Endothelial cell of umbilical vein (primary cell): ENCODE data around the gene DCAF12. TPM values are rescaled to one million over a fixed set of nuclear protein-coding genes. Genes with fewer than 3 reads are reported as not detected.

Source experiments
- BruUV-seq: library from RNA; stranded (reverse); fragments of 400-500 nt; replicated peaks from 2 replicates; lab custom pipeline; 2021; lab: Mats Ljungman, UMichigan
- CTCF ChIA-PET: fragments of 300-600, 350-600 bp; sonication (Branson Sonifier 250); formaldehyde crosslinking; loops from one replicate; lab custom pipeline; 2021; ENCODE audit warnings: antibody characterized with exemption, inconsistent platforms; lab: Charles Lee
- POLR2A ChIA-PET: fragments of 300-600, 350-600 bp; sonication (Branson Sonifier 250); formaldehyde crosslinking; loops from one replicate; lab custom pipeline; 2021; ENCODE audit warnings: antibody characterized with exemption, inconsistent platforms; lab: Charles Lee
- DNase-seq: peaks from one replicate; pipeline ENCODE4 v3.0.0-alpha.2; 2011; ENCODE audit warnings: low read depth, low spot score
- FAIRE-seq: peaks from 2 replicates; lab custom pipeline; 2011; peaks lifted over from hg19 to GRCh38; lab: Jason Lieb, UNC
- H2AFZ ChIP-seq: 2 replicates; pipeline ENCODE4 v1.6.0; 2012; ENCODE audit warnings: low read depth, low read length, control low read depth, inconsistent platforms
- H3K27ac ChIP-seq: 2 replicates; pipeline ENCODE4 v1.5.1; 2011; ENCODE audit warnings: low read depth, mild to moderate bottlenecking, control low read depth, low read length, moderate library complexity; ENCODE audit not compliant: insufficient read depth
- H3K27me3 ChIP-seq, 2 experiments: 2 replicates each; pipeline versions ENCODE4 v1.6.0 to v1.6.1; 2011; ENCODE audit warnings: low read length in 2 of 2, mixed read lengths in 1 of 2; ENCODE audit not compliant: control insufficient read depth in 2 of 2, insufficient read depth in 2 of 2
- H3K36me3 ChIP-seq, 2 experiments: 2 replicates in 1 of 2; 3 replicates in 1 of 2; pipeline ENCODE4 v1.5.1; 2011; ENCODE audit warnings: low read length in 2 of 2, mild to moderate bottlenecking in 1 of 2, moderate library complexity in 1 of 2; ENCODE audit not compliant: control insufficient read depth in 2 of 2, insufficient read depth in 2 of 2; ENCODE audit errors: extremely low read depth in 1 of 2
- H3K4me1 ChIP-seq: 3 replicates; pipeline ENCODE4 v1.5.1; 2011; ENCODE audit warnings: mild to moderate bottlenecking, low read length; ENCODE audit not compliant: control insufficient read depth, insufficient read depth; ENCODE audit errors: extremely low read depth
- H3K4me2 ChIP-seq: 2 replicates; pipeline ENCODE4 v1.6.1; 2011; ENCODE audit warnings: low read length, control low read depth, mixed read lengths; ENCODE audit not compliant: insufficient read depth
- H3K4me3 ChIP-seq, 3 experiments: fragments of 200-600 bp in 1 of 3; sonication (generic), shearing (Covaris generic) in 1 of 3; replicated peaks in 1 of 3; 2 replicates each; pipeline ENCODE4 v1.5.1; 2011 to 2016; ENCODE audit warnings: control low read depth in 3 of 3, low read length in 3 of 3, mild to moderate bottlenecking in 2 of 3, inconsistent platforms in 1 of 3, low read depth in 1 of 3, moderate library complexity in 1 of 3; ENCODE audit not compliant: insufficient read depth in 1 of 3
- H3K79me2 ChIP-seq: 2 replicates; pipeline ENCODE4 v1.6.0; 2012; ENCODE audit warnings: low read length, inconsistent platforms; ENCODE audit not compliant: control insufficient read depth, insufficient read depth
- H3K9ac ChIP-seq: replicated peaks from 2 replicates; pipeline ENCODE3; 2011; ENCODE audit warnings: low read length, control low read depth; ENCODE audit not compliant: insufficient read depth; ENCODE audit errors: extremely low read depth
- H3K9me1 ChIP-seq: replicated peaks from 3 replicates; pipeline ENCODE4 v1.6.0; 2011; ENCODE audit warnings: mild to moderate bottlenecking, low read length; ENCODE audit not compliant: control insufficient read depth, insufficient read depth; ENCODE audit errors: extremely low read depth
- H3K9me3 ChIP-seq: replicated peaks from 2 replicates; pipeline ENCODE4 v1.5.1; 2012; ENCODE audit warnings: low read length, inconsistent platforms; ENCODE audit not compliant: control insufficient read depth, insufficient read depth
- H4K20me1 ChIP-seq: replicated peaks from 2 replicates; pipeline ENCODE3; 2011; ENCODE audit warnings: mild to moderate bottlenecking, low read length; ENCODE audit not compliant: control insufficient read depth, insufficient read depth; ENCODE audit errors: extremely low read depth
- EZH2 ChIP-seq: IDR thresholded peaks from 2 replicates; pipeline ENCODE4 v1.6.1; 2012; ENCODE audit warnings: borderline replicate concordance, low read depth, mild to moderate bottlenecking, moderate library complexity, low read length, inconsistent platforms; ENCODE audit not compliant: severe bottlenecking
- FOS ChIP-seq: IDR thresholded peaks from 2 replicates; pipeline ENCODE4 v1.6.1; 2011; ENCODE audit warnings: mild to moderate bottlenecking, low read length, moderate library complexity, borderline replicate concordance; ENCODE audit not compliant: insufficient read depth
- GATA2 ChIP-seq: IDR thresholded peaks from 2 replicates; pipeline ENCODE4 v1.7.0; 2011; ENCODE audit warnings: low read depth, mild to moderate bottlenecking, moderate library complexity, mixed read lengths, low read length; ENCODE audit not compliant: insufficient read length, insufficient read depth
- JUN ChIP-seq: IDR thresholded peaks from 2 replicates; pipeline ENCODE4 v1.6.1; 2011; ENCODE audit warnings: borderline replicate concordance, low read depth; ENCODE audit not compliant: insufficient read length, insufficient read depth
- MYC ChIP-seq: IDR thresholded peaks from one replicate; pipeline ENCODE4 v1.6.1; 2011; ENCODE audit warnings: mild to moderate bottlenecking, low read depth, low read length
- POLR2A ChIP-seq: IDR thresholded peaks from 2 replicates; pipeline ENCODE4 v1.6.1; 2012; ENCODE audit warnings: low read depth, mild to moderate bottlenecking, control low read depth, low read length
- dilution Hi-C: fragments of 300-500 bp; cut with MboI; formaldehyde crosslinking; loops from one replicate; pipeline ENCODE4 v1.15.0; 2019; ENCODE audit warnings: low sequenced_read_pairs; ENCODE audit not compliant: extremely low pct_ligation_motif_present
- intact Hi-C: fragments of 100-400 bp; cut with micrococcal nuclease; formaldehyde crosslinking; loops from one replicate; pipeline ENCODE4 v1.10.0; 2022
- polyA plus RNA-seq, 4 experiments: library from polyadenylated mRNA; depleted of rRNA in 3 of 4; stranded (reverse) in 3 of 4; unstranded in 1 of 4; fragments of >200 nt; gene quantifications; 2 replicates each; pipeline versions ENCODE4 v1.2.1 to v1.2.3, GENCODE V29; 2011 to 2012; ENCODE audit warnings: missing spikeins in 1 of 4
- total RNA-seq: library from RNA; stranded (reverse); gene quantifications from 2 replicates; pipeline ENCODE4 v1.2.3, GENCODE V29; 2021

DCAF12 gene
- total and polyA plus RNA-seq, 2 donors (not counting 3 experiments of a cell fraction or from before 2014, with no cell fraction given): 26.2 to 28.4 TPM

GRCh38 chr9:34131571-34131970, 5.1 kb upstream of the DCAF12 start:
- H3K9me3 ChIP-seq: no peaks in the 10 kb centered on the region
- H3K9ac ChIP-seq: no peak overlapping the region
- no peak overlapping the region for H2AFZ ChIP-seq
- ChIA-PET CTCF (no interaction called here), POLR2A (no interaction called here)
- no peak overlapping the region for H3K4me3 ChIP-seq
- H3K9me1 ChIP-seq: no peaks in the 10 kb centered on the region
- no peak for TF ChIP-seq GATA2
- TF ChIP-seq FOS: no peak
- H4K20me1 ChIP-seq: no peaks in the 10 kb centered on the region
- H3K4me1 ChIP-seq: peaks cover 4% of the 10 kb centered on the region
- DNase-seq: no peak
- no peak overlapping the region for H3K4me2 ChIP-seq
- no peak overlapping the region for H3K27ac ChIP-seq
- no peaks in the 10 kb centered on the region for H3K27me3 ChIP-seq
- H3K36me3 ChIP-seq: no peaks in the 10 kb centered on the region
- no TSS peak for BruUV-seq
- intact Hi-C loops (no loop called here), dilution Hi-C loops (no loop called here)
- H3K79me2 ChIP-seq: no peaks in the 10 kb centered on the region
- FAIRE-seq: no peak

- BruUV-seq: TSS peak; percentile 71
- no peak for TF ChIP-seq MYC
- no peak for TF ChIP-seq EZH2
- no peak for TF ChIP-seq JUN
- TF ChIP-seq GATA2: no peak
- no peak for TF ChIP-seq POLR2A
- H3K4me3 ChIP-seq: peak overlapping the region in 2 of 3 experiments; percentile 64 to 82
- dilution Hi-C loops: no loop called here
- DNase-seq: peak; percentile 18
- H3K9me1 ChIP-seq: no peaks in the 10 kb centered on the region
- no peaks in the 10 kb centered on the region for H3K27me3 ChIP-seq
- FAIRE-seq: no peak
- peak overlapping the region; percentile 64 for H3K4me2 ChIP-seq
- peak overlapping the region; percentile 95 for H2AFZ ChIP-seq
- H3K79me2 ChIP-seq: peaks cover 38% of the 10 kb centered on the region
- POLR2A ChIA-PET: no interaction called here
- H3K27ac ChIP-seq: peak overlapping the region; percentile 49
- intact Hi-C loops: loop anchor here (2.0 to 5.0 kb wide), 2 partner anchors 60 to 250 kb away; partner anchors contain the start of gene MYORG
- CTCF ChIA-PET: interaction anchor here (1.0 to 2.0 kb wide), 3 partner anchors 8 to 12 kb away, joined by 3 to 6 read pairs (median 5); no protein-coding TSS in a partner anchor
- H3K4me1 ChIP-seq: peaks cover 15% of the 10 kb centered on the region
- peak overlapping the region; percentile 55 for H3K9ac ChIP-seq
- no peaks in the 10 kb centered on the region for H3K9me3 ChIP-seq
- no peaks in the 10 kb centered on the region for H4K20me1 ChIP-seq
- peaks cover 0 to 2% of the 10 kb centered on the region in 2 experiments for H3K36me3 ChIP-seq
Measured at GRCh38 chr9:34127035-34127948, 794 bp upstream of the DCAF12 start.
